ENCODE results near the gene SLC1A5. TPM values are rescaled to one million over a fixed set of nuclear protein-coding genes. Genes with fewer than 3 reads are reported as not detected.

The SLC1A5 gene
- total and polyA plus RNA-seq, 2 experiments from 2014 or later, result 367 to 456 TPM

- WGBS, 2 experiments (ENCODE audit: low coverage in 1 of 2, low lambda C conversion rate in 2 of 2, missing lambda C conversion rate in 2 of 2), result 50 to 52% methylated on average over 14 of the region's 14 CpGs
- Histone ChIP-seq H3K27me3 (replicated peaks; ENCODE audit: insufficient read depth) (no peaks in the 10 kb centered on the region), H3K79me2 (ENCODE audit: insufficient read depth) (peaks cover 98% of the 10 kb centered on the region), H3K9ac (no peak overlapping the region), H3K4me2 (ENCODE audit: unreplicated experiment) (no peak overlapping the region), H3K9me3 (ENCODE audit: low read depth) (no peaks in the 10 kb centered on the region), H3K4me3 (no peak overlapping the region), H3F3A (ENCODE audit: insufficient read depth) (no peaks in the 10 kb centered on the region), H2AFZ (no peak overlapping the region), H3K9me2 (ENCODE audit: insufficient read depth) (no peaks in the 10 kb centered on the region), H3K27ac (no peak overlapping the region), H3K36me3 (ENCODE audit: low read depth) (no peaks in the 10 kb centered on the region; the same call in 1 of the 2 replicates), H4K20me1 (ENCODE audit: insufficient read depth) (peaks cover 9% of the 10 kb centered on the region; the same call in 1 of the 2 replicates), H3K4me1 (ENCODE audit: insufficient read depth) (no peaks in the 10 kb centered on the region)
- DNase-seq, result no peak
- TF ChIP-seq EZH2 (IDR thresholded peaks at IDR 0.05; ENCODE audit: insufficient read depth, poor library complexity, severe bottlenecking) (no peak), EZH2phosphoT487 (IDR thresholded peaks at IDR 0.05; ENCODE audit: insufficient read depth, low read depth) (no peak)
- in situ Hi-C loops (cut with MboI), result no loop called here
Observed at GRCh38 chr19:46739290-46739771, 49.1 kb downstream of the SLC1A5 start.

GRCh38 chr19:46737761-46738171 lies 50.6 kb downstream of the SLC1A5 start:
- in situ Hi-C loops (cut with MboI), result no loop called here
- Histone ChIP-seq H3K27me3 (replicated peaks; ENCODE audit: insufficient read depth) (no peaks in the 10 kb centered on the region), H3K4me1 (ENCODE audit: insufficient read depth) (no peaks in the 10 kb centered on the region), H3K79me2 (ENCODE audit: insufficient read depth) (peaks cover 98% of the 10 kb centered on the region), H3K36me3 (ENCODE audit: low read depth) (no peaks in the 10 kb centered on the region; the same call in 1 of the 2 replicates), H2AFZ (no peak overlapping the region), H3K4me2 (ENCODE audit: unreplicated experiment) (no peak overlapping the region), H3F3A (ENCODE audit: insufficient read depth) (no peaks in the 10 kb centered on the region), H3K27ac (no peak overlapping the region), H3K9me3 (ENCODE audit: low read depth) (no peaks in the 10 kb centered on the region), H3K4me3 (no peak overlapping the region), H3K9ac (no peak overlapping the region), H4K20me1 (ENCODE audit: insufficient read depth) (peaks cover 2% of the 10 kb centered on the region; the same call in 1 of the 2 replicates), H3K9me2 (ENCODE audit: insufficient read depth) (no peaks in the 10 kb centered on the region)
- DNase-seq, result no peak
- WGBS, 2 experiments (ENCODE audit: low coverage in 1 of 2, low lambda C conversion rate in 2 of 2, missing lambda C conversion rate in 2 of 2), result 88 to 91% methylated on average over 19 of the region's 19 CpGs
- TF ChIP-seq EZH2phosphoT487 (IDR thresholded peaks at IDR 0.05; ENCODE audit: insufficient read depth, low read depth), result no peak
- TF ChIP-seq EZH2 (IDR thresholded peaks at IDR 0.05; ENCODE audit: insufficient read depth, poor library complexity, severe bottlenecking), result no peak

GRCh38 chr19:46737298-46737654 lies 51.1 kb downstream of the SLC1A5 start:
- in situ Hi-C loops (cut with MboI), result no loop called here
- Histone ChIP-seq H3K9me2 (ENCODE audit: insufficient read depth) (no peaks in the 10 kb centered on the region), H3K36me3 (ENCODE audit: low read depth) (no peaks in the 10 kb centered on the region; the same call in 1 of the 2 replicates), H3K27me3 (replicated peaks; ENCODE audit: insufficient read depth) (no peaks in the 10 kb centered on the region), H3K4me3 (no peak overlapping the region), H3K4me1 (ENCODE audit: insufficient read depth) (no peaks in the 10 kb centered on the region), H4K20me1 (ENCODE audit: insufficient read depth) (no peaks in the 10 kb centered on the region; the same call in 1 of the 2 replicates), H3K79me2 (ENCODE audit: insufficient read depth) (peaks cover 96% of the 10 kb centered on the region), H3F3A (ENCODE audit: insufficient read depth) (no peaks in the 10 kb centered on the region), H2AFZ (no peak overlapping the region), H3K4me2 (ENCODE audit: unreplicated experiment) (no peak overlapping the region), H3K9ac (no peak overlapping the region), H3K27ac (no peak overlapping the region), H3K9me3 (ENCODE audit: low read depth) (no peaks in the 10 kb centered on the region)
- DNase-seq, result no peak
- WGBS, 2 experiments (ENCODE audit: low coverage in 1 of 2, low lambda C conversion rate in 2 of 2, missing lambda C conversion rate in 2 of 2), result 91 to 92% methylated on average over 7 of the region's 7 CpGs
- no peak for TF ChIP-seq EZH2 (IDR thresholded peaks at IDR 0.05; ENCODE audit: insufficient read depth, poor library complexity, severe bottlenecking)
- TF ChIP-seq EZH2phosphoT487 (IDR thresholded peaks at IDR 0.05; ENCODE audit: insufficient read depth, low read depth), result no peak

GRCh38 chr19:46736531-46737297 lies 51.7 kb downstream of the SLC1A5 start:
- H2AFZ ChIP-seq, result no peak overlapping the region
- no peak overlapping the region for H3K9ac ChIP-seq
- no peak overlapping the region for H3K27ac ChIP-seq
- H3K4me1 ChIP-seq (ENCODE audit: insufficient read depth), result peaks cover 1% of the 10 kb centered on the region
- H3K4me3 ChIP-seq, result no peak overlapping the region
- TF ChIP-seq EZH2phosphoT487 (IDR thresholded peaks at IDR 0.05; ENCODE audit: insufficient read depth, low read depth) (no peak), EZH2 (IDR thresholded peaks at IDR 0.05; ENCODE audit: insufficient read depth, poor library complexity, severe bottlenecking) (no peak)
- H3F3A ChIP-seq (ENCODE audit: insufficient read depth), result peaks cover 5% of the 10 kb centered on the region; the same call in 1 of the 2 replicates
- in situ Hi-C loops (cut with MboI), result no loop called here
- no peaks in the 10 kb centered on the region for H3K9me3 ChIP-seq (ENCODE audit: low read depth)
- H3K27me3 ChIP-seq (replicated peaks; ENCODE audit: insufficient read depth), result no peaks in the 10 kb centered on the region
- 78 to 81% methylated on average over 16 to 22 of the region's 22 CpGs for WGBS, 2 experiments (ENCODE audit: low coverage in 1 of 2, low lambda C conversion rate in 2 of 2, missing lambda C conversion rate in 2 of 2)
- peaks cover 95% of the 10 kb centered on the region for H3K79me2 ChIP-seq (ENCODE audit: insufficient read depth)
- DNase-seq, result no peak
- no peaks in the 10 kb centered on the region for H3K9me2 ChIP-seq (ENCODE audit: insufficient read depth)
- no peaks in the 10 kb centered on the region; the same call in 1 of the 2 replicates for H3K36me3 ChIP-seq (ENCODE audit: low read depth)
- no peaks in the 10 kb centered on the region; the same call in 1 of the 2 replicates for H4K20me1 ChIP-seq (ENCODE audit: insufficient read depth)
- H3K4me2 ChIP-seq (ENCODE audit: unreplicated experiment), result no peak overlapping the region

All from GM23248 (cell line).